Liver (tissue), 3 donors: Measurements from ENCODE around the gene UBE3D.

Source experiments
- CTCF ChIP-seq: fragments of 150-350 bp; IDR thresholded peaks from 2 replicates; pipeline ENCODE4 v1.5.1; 2017; ENCODE audit warnings: improper control_type of control experiment, low read depth, low read length; ENCODE audit not compliant: missing input control
- EGR1 ChIP-seq, 2 donors: IDR thresholded peaks; 2 replicates each; pipeline ENCODE4 v1.6.1; 2016 to 2018; ENCODE audit warnings: antibody characterized with exemption in 2 of 2, low read depth in 2 of 2
- JUND ChIP-seq, 2 donors: IDR thresholded peaks; 2 replicates each; pipeline ENCODE4 v1.6.1; 2016; ENCODE audit warnings: antibody characterized with exemption in 2 of 2
- MAX ChIP-seq: IDR thresholded peaks from 2 replicates; pipeline ENCODE4 v1.6.1; 2016; ENCODE audit warnings: antibody characterized with exemption
- RAD21 ChIP-seq, 2 donors: IDR thresholded peaks; 2 replicates each; pipeline ENCODE4 v1.6.1; 2016; ENCODE audit warnings: antibody characterized with exemption in 2 of 2, mild to moderate bottlenecking in 2 of 2
- SP1 ChIP-seq: IDR thresholded peaks from 2 replicates; pipeline ENCODE4 v1.6.1; 2018; ENCODE audit warnings: antibody characterized with exemption, mild to moderate bottlenecking
- TAF1 ChIP-seq: conservative IDR thresholded peaks from 2 replicates; pipeline ENCODE4 v1.6.1; 2016; ENCODE audit warnings: antibody characterized with exemption, mild to moderate bottlenecking
- YY1 ChIP-seq: IDR thresholded peaks from 2 replicates; pipeline ENCODE4 v1.6.1; 2016; ENCODE audit warnings: antibody characterized with exemption, mild to moderate bottlenecking
- donor health status: healthy.
- donor health status: healthy.

- TF ChIP-seq TAF1 (no peak), CTCF (no peak), JUND (IDR thresholded peaks at IDR 0.05) (no peak), RAD21 (IDR thresholded peaks at IDR 0.05) (no peak), SP1 (no peak), MAX (no peak), EGR1 (IDR thresholded peaks at IDR 0.05; ENCODE audit: low read depth in 2 of 2) (no peak), YY1 (no peak)
Observed at GRCh38 chr6:82978362-82978945, 87.2 kb downstream of the UBE3D start.
